SHP77 (cell line): ENCODE results near the gene ELAVL4.

Source experiments
- DNase-seq, 2 experiments: peaks; one replicate each; lab custom pipeline; 2025; lab: John Stamatoyannopoulos, UW

Gene ELAVL4

GRCh38 chr1:50179639-50180038 is 70.9 kb downstream of the ELAVL4 start:
- DNase-seq, result no peak

GRCh38 chr1:50180367-50180766 is 71.6 kb downstream of the ELAVL4 start:
- no peak for DNase-seq

GRCh38 chr1:50181027-50181663 is 72.4 kb downstream of the ELAVL4 start:
- DNase-seq, result no peak

- DNase-seq, result no peak
These were observed 74.8 kb downstream of the ELAVL4 start for GRCh38 chr1:50183378-50184133.

GRCh38 chr1:50189369-50189768 is 80.6 kb downstream of the ELAVL4 start:
- no peak for DNase-seq

- peak; percentile 14 to 17 for DNase-seq
These were observed 84.3 kb downstream of the ELAVL4 start for GRCh38 chr1:50193002-50193401.

GRCh38 chr1:50195205-50195604 is 86.5 kb downstream of the ELAVL4 start:
- DNase-seq, result no peak

GRCh38 chr1:50196081-50196480 is 87.4 kb downstream of the ELAVL4 start:
- no peak for DNase-seq

- no peak for DNase-seq
These were observed 88.5 kb downstream of the ELAVL4 start for GRCh38 chr1:50197216-50197615.

GRCh38 chr1:50208315-50208714 is 99.6 kb downstream of the ELAVL4 start:
- no peak for DNase-seq

- DNase-seq, result no peak
These were observed 100.0 kb downstream of the ELAVL4 start for GRCh38 chr1:50208756-50209155.

- peak in 1 of 2 experiments; percentile 10 for DNase-seq
These were observed 101.0 kb downstream of the ELAVL4 start for GRCh38 chr1:50209749-50210148.

- no peak for DNase-seq
These were observed 104.8 kb downstream of the ELAVL4 start for GRCh38 chr1:50213505-50213904.

GRCh38 chr1:50214717-50215116 is 106.0 kb downstream of the ELAVL4 start:
- no peak for DNase-seq

- no peak for DNase-seq
These were observed 109.8 kb downstream of the ELAVL4 start for GRCh38 chr1:50218344-50219120.

- no peak for DNase-seq
These were observed 120.2 kb downstream of the ELAVL4 start for GRCh38 chr1:50228871-50229384.

GRCh38 chr1:50231209-50231608 is 122.5 kb downstream of the ELAVL4 start:
- DNase-seq, result no peak

GRCh38 chr1:50232336-50232735 is 123.6 kb downstream of the ELAVL4 start:
- DNase-seq, result no peak

- no peak for DNase-seq
These were observed 127.9 kb downstream of the ELAVL4 start for GRCh38 chr1:50236656-50237055.

GRCh38 chr1:50237056-50237455 is 128.3 kb downstream of the ELAVL4 start:
- no peak for DNase-seq

GRCh38 chr1:50243939-50244338 is 135.2 kb downstream of the ELAVL4 start:
- DNase-seq, result no peak

GRCh38 chr1:50246869-50247268 is 138.1 kb downstream of the ELAVL4 start:
- no peak for DNase-seq

- peak; percentile 48 to 58 for DNase-seq
These were observed 143.0 kb downstream of the ELAVL4 start for GRCh38 chr1:50251702-50252101.
